ENCODE results near the gene EPHB1.

EPHB1 gene

GRCh38 chr3:135292162-135292561 is 497.1 kb downstream of the EPHB1 start:
- DNase-seq: no peak

GRCh38 chr3:135301670-135302069 is 506.6 kb downstream of the EPHB1 start:
- no peak for DNase-seq

- DNase-seq: no peak
Observed at GRCh38 chr3:135304378-135304777, 509.3 kb downstream of the EPHB1 start.

Measured in activated gamma-delta T cell treated with Interleukin-2 at 50 U/mL for 16 hours (primary cell).